Chondrocyte (in vitro differentiated cells): ENCODE data around the gene DMD. TPM values are rescaled to one million over a fixed set of nuclear protein-coding genes. Genes with fewer than 3 reads are reported as not detected.

Experiments
- DNase-seq: peaks from one replicate; pipeline ENCODE4 v3.0.0; 2021; ENCODE audit warnings: mixed read lengths, low spot score
- H3K27ac Mint-ChIP-seq: one replicate; pipeline ENCODE4 v1.8.0; 2021; ENCODE audit warnings: mild to moderate bottlenecking, moderate library complexity, mixed read lengths; ENCODE audit not compliant: unreplicated experiment
- H3K27me3 Mint-ChIP-seq: 2 replicates; pipeline ENCODE4 v1.8.0; 2021; ENCODE audit warnings: low read depth, mixed read lengths
- H3K36me3 Mint-ChIP-seq: 2 replicates; pipeline ENCODE4 v1.8.0; 2021; ENCODE audit warnings: low read depth, mixed read lengths
- H3K4me1 Mint-ChIP-seq: 2 replicates; pipeline ENCODE4 v1.8.0; 2021; ENCODE audit warnings: low read depth, mild to moderate bottlenecking, mixed read lengths
- H3K4me3 Mint-ChIP-seq: one replicate; pipeline ENCODE4 v1.8.0; 2021; ENCODE audit warnings: mild to moderate bottlenecking, moderate library complexity, mixed read lengths; ENCODE audit not compliant: unreplicated experiment
- H3K9me3 Mint-ChIP-seq: 2 replicates; pipeline ENCODE4 v1.8.0; 2021; ENCODE audit warnings: low read depth, mixed read lengths
- CTCF ChIP-seq: fragments of 200-600 bp; sonication (generic); IDR thresholded peaks from 2 replicates; pipeline ENCODE4 v1.5.0; 2021; ENCODE audit warnings: antibody characterized with exemption, mild to moderate bottlenecking, moderate library complexity
- total RNA-seq: library from RNA; stranded (reverse); gene quantifications from 3 replicates; pipeline ENCODE4 v1.2.1, GENCODE V29; 2021

The DMD gene
- total RNA-seq, 1 donor from 2014 or later, result 201 TPM

- TF ChIP-seq CTCF, result peak; percentile 90
- Mint-ChIP-seq H3K9me3 (peaks cover 14% of the 10 kb centered on the region), H3K36me3 (no peaks in the 10 kb centered on the region), H3K27ac (no peak overlapping the region), H3K4me1 (peaks cover 33% of the 10 kb centered on the region), H3K27me3 (no peaks in the 10 kb centered on the region), H3K4me3 (no peak overlapping the region)
- DNase-seq, result no peak
Observed at GRCh38 chrX:31658360-31658759, 1553.0 kb downstream of the DMD start.

- DNase-seq, result no peak
- Mint-ChIP-seq H3K27me3 (no peaks in the 10 kb centered on the region), H3K27ac (peak overlapping the region; percentile 70), H3K4me3 (no peak overlapping the region), H3K4me1 (peaks cover 38% of the 10 kb centered on the region), H3K9me3 (peaks cover 17% of the 10 kb centered on the region), H3K36me3 (no peaks in the 10 kb centered on the region)
- TF ChIP-seq CTCF, result no peak
Observed at GRCh38 chrX:31656013-31656412, 1555.3 kb downstream of the DMD start.

- no peak overlapping the region for H3K4me3 Mint-ChIP-seq
- H3K27me3 Mint-ChIP-seq, result no peaks in the 10 kb centered on the region
- peaks cover 17% of the 10 kb centered on the region for H3K9me3 Mint-ChIP-seq
- H3K36me3 Mint-ChIP-seq, result no peaks in the 10 kb centered on the region
- peak; percentile 13 for TF ChIP-seq CTCF
- peaks cover 42% of the 10 kb centered on the region for H3K4me1 Mint-ChIP-seq
- no peak overlapping the region for H3K27ac Mint-ChIP-seq
- DNase-seq, result no peak
Observed at GRCh38 chrX:31653422-31653821, 1557.9 kb downstream of the DMD start.

GRCh38 chrX:31652650-31653049 is 1558.7 kb downstream of the DMD start:
- peaks cover 17% of the 10 kb centered on the region for H3K9me3 Mint-ChIP-seq
- no peak for DNase-seq
- no peak overlapping the region for H3K4me3 Mint-ChIP-seq
- no peaks in the 10 kb centered on the region for H3K36me3 Mint-ChIP-seq
- no peak overlapping the region for H3K27ac Mint-ChIP-seq
- no peak for TF ChIP-seq CTCF
- H3K4me1 Mint-ChIP-seq, result peaks cover 39% of the 10 kb centered on the region
- H3K27me3 Mint-ChIP-seq, result no peaks in the 10 kb centered on the region

GRCh38 chrX:31649201-31649600 is 1562.1 kb downstream of the DMD start:
- Mint-ChIP-seq H3K4me1 (peaks cover 15% of the 10 kb centered on the region), H3K27me3 (no peaks in the 10 kb centered on the region), H3K27ac (no peak overlapping the region)

More at GRCh38 chrX:31649201-31649600, 1562.1 kb downstream of the DMD start:
- Mint-ChIP-seq H3K36me3 (no peaks in the 10 kb centered on the region), H3K9me3 (peaks cover 6% of the 10 kb centered on the region), H3K4me3 (no peak overlapping the region)
- DNase-seq, result no peak
- TF ChIP-seq CTCF, result no peak
